GM19351 (cell line): ENCODE data around the gene MDGA2.
"Not testable (repeated sequence)": the region's sequence is repeated elsewhere in the genome, so short reads cannot be mapped to it uniquely, and the experiment has no call there.

Experiments
- ATAC-seq: cut with Tn5 transposase; IDR thresholded peaks from one replicate; pipeline ENCODE4 v1.9.1; 2021; ENCODE audit warnings: mild to moderate bottlenecking, moderate library complexity; ENCODE audit not compliant: unreplicated experiment

MDGA2 gene

DNA sequence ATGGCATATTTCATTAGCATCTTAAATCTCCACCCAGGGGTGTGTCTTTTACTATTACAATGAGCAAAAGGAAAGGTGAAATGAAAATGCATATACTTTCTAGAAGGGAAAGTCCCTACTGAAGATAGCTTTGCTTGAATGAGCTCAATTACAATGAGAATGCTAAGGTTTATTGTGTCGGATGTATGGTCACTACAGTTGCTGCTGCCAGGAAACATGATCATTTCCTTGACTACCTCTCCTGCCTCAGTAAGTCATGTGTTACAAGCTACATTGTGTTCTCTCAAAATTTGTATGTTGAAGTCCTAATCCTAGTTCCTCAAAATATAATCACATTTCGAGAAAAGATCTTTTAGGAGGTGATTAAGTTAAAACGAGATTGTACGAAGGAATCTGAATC is 322.2 kb downstream of the MDGA2 start:
- ATAC-seq = no peak

DNA sequence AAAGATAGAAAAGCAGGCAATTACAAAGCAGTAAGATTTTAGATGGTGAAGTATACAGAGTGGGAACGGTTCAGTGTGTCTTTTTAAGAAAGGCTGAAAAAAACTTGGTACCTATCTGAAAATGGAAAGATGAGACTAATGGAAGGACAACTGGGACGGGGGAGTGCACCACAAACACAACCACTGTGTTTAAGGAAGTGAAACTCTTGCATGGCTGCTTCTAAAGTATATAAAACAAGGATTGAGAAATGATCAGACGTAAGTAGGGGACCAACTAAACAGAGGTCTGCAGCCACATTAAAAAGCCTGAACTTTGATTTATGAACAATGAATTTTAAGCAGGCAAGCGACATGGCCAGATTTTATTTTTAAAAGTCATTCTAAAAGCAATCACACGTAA is 328.6 kb downstream of the MDGA2 start:
- ATAC-seq = no peak

DNA sequence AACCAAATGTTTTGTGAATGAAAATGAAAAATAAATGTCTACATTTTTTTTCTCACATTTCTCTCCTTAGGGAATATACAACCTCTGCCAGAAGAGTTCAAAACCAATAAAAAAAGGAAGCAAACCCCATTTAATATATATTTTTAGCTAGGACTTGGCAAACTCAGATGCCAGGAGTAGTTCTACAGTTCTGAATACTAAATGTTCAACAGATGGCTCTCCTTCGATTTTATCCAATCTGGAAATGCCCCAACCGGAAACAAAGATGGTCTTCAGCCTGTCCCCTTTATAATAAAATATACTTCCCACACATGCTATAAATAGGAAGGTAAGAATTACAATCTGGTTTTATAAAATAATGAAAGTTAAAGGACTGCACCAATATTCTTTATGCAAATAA is 330.4 kb downstream of the MDGA2 start:
- no peak for ATAC-seq

DNA sequence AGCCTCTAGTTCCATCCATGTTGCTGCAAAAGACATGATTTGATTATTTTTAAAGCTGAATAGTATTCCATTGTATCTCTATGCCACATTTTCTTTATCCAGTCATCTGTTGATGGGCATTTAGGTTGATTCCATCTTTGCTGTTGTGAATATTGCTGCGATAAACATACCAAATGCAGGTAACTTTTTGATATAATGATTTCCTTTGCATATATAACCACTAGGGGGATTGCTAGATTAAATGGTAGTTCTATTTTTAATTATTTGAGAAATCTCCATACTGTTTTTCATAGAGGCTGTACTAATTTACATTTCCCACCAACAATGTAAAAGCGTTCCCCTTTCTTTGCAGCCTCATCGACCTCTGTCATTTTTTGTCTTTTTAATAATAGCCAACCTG is 342.5 kb downstream of the MDGA2 start:
- no peak for ATAC-seq

DNA sequence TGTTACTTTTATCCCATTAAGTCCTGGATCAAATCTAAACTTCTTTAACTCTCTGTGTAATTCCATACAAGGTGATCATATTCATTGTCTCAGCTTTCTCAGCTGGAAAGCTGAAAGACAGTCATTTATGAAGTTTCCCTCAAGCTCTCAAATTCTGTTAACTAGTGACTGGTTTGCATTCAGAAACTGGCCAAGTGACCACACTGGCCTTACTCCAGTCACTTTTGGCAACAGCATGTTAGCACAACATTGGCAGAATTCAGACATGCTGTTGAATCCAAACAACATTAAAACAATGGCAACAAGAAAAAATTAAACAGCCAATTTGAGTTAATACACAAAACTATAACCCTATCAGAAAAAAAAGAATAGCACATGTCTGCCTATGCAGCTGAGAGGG is 343.3 kb downstream of the MDGA2 start:
- ATAC-seq = no peak

DNA sequence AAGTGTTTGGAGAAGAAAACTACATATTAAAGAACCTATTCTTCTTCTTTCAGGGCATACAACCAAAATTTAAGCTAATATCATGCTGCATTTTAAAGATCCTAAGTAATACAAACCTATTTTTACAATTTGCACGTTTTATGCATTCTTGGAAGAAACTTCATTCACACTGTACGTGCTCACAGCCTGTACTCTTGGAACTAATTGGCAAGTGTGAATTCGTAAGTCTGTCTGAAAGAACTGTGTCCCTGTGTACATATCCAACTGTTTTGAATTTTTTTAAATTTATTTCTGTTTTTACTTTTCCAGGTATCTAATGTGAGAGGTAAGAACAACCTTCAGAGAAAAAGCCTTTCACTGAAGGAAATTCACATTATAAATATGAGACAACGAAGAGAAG is 347.0 kb downstream of the MDGA2 start:
- ATAC-seq = no peak

DNA sequence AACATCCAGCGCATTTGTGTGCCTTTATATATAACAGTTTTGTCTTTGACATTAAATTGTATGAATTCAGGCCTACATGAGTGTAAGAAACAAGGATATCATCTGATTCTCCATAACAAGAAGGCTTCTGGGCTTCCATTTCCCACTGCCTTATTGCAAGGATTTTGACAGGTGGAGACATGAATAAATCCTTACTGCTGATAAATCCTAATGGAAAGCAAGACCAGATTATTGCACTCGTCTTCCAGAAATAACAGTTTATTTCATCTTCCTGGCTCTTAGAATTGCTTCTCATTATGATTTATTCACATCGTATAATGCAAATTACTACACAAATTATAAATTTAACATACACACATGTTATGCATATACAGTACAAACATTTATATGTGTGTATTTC is 348.1 kb downstream of the MDGA2 start:
- no peak for ATAC-seq

DNA sequence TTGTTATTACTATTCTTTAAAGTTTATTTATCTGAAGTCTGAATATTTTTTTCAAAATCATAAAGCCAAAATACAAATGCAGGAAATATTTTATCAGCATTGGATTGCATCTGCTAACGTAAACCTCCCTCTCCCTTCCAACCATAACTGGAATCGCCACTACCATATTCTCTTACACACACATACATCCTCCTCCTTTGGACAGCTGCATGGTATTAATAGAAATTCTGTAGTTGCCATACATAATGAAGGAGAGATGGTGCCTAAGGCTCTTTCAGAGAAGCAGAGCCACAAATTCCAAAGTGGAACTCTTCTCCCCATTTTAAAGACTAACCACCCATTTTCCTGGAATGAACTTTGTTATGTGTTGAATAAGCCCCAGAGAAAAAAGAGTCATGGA is 352.7 kb downstream of the MDGA2 start:
- no peak for ATAC-seq

DNA sequence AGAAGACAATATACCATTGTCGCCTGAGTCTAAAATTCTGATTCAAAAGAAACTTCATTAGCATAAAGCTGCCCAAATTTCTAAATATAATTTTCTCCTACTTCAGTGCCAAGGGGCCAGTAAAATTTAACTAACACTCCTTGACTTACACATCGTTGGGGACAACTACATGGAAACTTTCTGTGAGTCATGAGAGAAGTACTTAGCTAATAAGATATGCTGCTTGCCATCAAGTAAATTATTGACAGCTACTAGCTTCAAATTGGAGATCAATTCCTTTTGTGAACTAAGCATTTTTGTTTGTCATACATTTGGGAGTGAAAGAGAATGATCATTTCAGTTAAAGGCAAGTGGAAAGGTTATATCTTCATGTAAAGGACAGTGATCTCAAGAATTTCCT is 373.3 kb downstream of the MDGA2 start:
- ATAC-seq = no peak

DNA sequence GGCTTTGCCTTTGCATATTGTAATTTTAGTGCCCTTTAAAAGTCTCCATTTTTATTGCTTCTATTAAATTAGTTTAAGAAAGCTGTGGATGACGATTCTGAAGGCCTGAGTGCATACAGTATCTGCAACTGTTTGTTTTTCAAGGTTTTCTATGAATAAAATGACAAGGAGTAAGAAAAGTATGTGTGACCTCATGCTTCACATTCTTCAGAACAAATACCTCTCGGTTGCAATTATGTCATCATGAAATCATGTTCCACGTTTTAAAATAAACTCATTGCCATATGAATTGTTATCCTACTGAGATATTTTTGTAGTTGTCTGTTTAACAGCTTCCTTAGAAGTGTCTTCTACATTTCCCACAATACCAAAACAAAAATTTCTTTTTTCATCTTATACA is 374.6 kb downstream of the MDGA2 start:
- no peak for ATAC-seq

DNA sequence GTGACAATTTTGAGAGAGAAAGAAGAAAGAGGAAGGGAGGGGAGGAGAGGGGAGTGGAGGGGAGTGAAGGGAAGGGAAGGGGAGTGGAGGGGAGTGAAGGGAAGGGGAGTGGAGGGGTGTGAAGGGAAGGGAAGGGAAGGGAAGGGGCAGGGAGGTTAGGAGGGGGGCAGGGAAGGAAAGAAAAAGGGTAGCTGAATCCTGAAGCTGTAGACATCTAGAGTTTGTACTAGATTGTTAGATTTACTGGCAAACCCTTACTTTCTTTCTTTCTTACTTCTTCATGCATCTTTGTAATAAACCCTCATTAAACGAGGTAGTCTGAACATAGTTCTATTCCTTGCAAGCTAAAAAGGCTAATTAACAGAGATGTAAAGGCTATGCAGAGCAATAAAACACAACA is 378.0 kb downstream of the MDGA2 start:
- ATAC-seq = no peak

DNA sequence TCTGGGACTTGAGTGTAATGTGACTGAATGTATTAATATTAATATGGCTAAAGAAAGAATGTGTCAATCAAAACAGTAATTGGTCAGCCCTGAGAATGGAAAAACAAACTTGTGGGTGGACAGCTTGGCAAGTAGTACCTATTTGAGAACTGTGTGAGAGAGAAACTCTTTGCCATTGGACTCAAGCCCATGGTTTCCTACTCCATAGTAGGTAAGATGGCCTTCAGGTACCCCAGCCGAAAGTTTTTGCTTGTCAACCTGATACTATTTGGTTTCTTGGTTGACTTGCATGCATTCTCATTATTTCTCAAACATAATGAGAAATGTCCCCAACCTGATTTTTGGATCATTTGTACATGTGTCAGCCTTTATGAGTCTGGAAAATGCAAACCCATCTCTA is 391.1 kb downstream of the MDGA2 start:
- no peak for ATAC-seq

DNA sequence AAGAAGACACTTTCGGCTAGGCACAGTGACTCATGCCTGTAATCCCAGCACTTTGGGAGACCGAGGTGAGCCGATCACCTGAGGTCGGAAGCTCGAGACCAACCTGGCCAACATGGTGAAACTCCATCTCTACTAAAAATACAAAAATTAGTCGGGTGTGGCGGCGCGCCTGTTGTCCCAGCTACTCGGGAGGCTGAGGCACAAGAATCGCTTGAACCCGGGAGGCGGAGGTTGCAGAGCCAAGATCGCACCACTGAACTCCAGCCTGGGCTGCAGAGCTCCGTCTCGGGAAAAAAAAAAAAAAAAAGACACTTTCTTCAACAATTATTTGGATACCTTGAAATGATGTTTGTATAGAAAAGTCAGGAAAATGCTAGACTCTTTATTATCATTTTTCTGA is 393.6 kb downstream of the MDGA2 start:
- ATAC-seq = not testable (repeated sequence)

DNA sequence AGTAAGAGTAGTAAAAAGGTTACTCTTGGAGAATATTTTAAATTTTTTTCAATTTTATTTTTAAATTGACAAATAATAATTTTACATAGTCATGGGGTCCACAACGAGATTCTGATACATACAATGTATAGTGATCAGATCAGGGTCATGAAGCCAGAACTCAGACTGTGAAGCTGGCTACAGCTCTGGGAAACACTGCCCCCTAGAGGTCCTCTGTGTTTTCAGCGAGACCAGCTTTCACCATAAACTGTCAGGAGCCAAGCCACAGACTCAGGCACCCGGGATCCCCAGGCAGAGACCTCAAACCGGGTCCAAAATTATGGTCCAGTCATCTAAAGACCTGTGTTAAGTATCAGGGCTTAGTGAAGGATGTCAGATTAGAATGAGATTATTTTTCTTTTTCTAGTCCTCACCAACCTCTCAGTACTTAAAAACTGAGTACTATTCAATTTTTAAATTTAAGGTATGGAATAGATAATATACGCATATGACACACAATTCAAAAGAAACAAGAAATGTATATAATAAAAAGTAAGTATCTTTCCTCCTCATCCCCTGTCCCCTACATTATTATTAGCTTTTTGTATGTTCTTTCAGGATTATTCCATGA is 397.1 kb downstream of the MDGA2 start:
- ATAC-seq = peak; percentile 86

DNA sequence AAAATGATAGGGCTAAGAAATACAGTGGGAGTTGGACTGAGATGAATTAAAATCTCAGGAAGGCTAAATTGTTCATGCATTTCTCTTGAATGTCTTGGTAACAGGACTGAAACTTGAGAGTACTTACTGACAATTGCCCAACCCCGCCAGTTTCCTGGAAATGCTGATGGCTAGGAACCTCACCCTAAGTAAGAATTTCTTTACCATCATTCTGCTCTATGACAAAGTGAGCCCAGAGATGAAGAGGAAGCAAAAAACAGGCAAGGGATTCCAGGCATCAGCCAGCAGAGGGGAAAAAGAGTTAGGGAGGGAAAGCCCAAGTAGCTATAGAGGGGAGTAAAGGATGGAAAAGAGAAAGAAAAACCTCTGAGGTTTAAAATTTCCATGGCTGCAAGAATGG is 397.7 kb downstream of the MDGA2 start:
- ATAC-seq = no peak

DNA sequence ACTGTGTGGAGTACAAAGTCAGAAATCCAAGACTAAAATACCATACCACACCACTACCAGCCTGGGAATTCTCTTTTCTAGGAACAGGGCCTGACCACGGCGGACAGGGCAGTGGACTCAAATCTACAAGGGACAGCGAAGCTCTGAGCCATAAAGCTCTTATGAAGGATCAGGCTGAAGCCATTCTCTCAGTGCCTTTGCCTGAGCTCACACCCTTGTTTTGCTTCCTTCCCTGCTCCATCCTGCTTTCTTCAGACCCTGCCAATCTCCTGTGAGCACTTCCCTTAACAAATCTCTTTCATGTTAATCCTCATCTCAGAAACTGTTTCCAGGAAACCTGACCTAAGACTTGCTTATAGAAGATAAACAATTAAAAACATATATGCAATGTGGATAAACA is 398.5 kb downstream of the MDGA2 start:
- ATAC-seq = no peak

DNA sequence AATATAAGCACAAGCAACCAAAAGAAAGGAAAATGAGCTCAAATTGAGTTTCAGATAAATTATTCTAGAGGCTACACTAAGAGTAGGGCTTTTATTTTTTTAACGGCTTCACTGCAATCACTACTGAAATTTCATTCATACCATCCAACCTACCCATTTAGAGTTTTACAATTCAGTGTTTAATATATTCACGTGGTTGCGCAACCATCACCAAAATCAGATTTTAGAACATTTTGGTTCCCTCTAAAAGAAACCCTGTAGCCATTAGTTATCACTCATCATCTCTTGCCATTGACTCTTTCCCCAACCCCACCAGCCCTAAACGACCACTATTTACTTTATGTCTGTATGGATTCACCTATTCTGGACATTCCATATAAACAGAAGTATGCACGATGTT is 401.5 kb downstream of the MDGA2 start:
- no peak for ATAC-seq

DNA sequence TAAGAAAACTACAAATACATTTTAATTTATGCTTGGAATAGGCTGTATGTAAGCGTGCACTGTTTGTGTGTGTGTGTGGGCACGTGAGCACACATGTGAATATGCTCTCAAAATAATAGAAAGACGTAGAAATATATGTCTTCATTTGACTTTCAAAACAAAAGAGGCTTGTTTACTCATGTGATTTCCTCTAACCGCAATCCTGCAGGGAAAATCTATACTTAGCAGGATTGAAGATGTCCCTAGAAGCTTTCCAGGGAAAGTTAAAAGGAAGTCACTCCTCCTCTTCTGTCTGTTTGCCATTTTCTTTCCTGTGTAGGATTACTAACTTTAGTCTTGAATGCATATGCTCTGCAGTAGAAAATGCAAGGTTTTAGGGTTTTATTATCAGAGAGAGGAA is 404.7 kb downstream of the MDGA2 start:
- ATAC-seq = no peak

DNA sequence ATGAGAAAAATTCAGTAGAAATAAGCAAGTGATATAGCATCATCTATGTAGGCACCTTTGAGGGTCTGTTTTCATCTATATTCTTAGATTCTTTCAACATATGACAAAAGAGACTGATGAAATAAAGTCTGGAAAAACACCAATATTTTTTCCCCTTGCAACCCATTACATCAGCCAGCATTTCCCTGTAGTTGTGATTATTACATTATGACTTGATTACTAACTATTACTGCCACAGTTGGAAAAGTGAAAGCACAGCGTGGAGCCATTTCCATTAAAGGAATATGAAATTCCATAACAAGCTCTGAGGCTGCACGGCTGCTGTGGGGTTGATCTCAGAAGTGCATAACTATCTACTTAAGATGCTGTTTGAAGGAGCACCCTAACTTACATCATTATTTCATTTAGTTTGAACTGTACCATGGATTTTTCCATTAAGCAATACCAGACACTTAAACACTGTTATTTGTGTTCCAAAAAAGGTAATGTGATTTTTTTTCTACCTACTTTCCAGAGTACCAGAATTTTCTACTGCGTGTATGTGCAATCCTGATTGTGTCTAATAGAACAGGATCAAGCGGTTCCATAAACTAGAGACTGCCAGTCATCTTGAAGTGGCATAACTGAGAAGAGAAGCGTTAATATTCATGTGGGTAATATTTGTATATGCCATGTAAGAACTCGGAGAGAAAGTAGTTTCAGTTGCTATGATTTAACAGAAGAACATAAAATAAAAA is 405.5 kb downstream of the MDGA2 start:
- ATAC-seq = no peak

DNA sequence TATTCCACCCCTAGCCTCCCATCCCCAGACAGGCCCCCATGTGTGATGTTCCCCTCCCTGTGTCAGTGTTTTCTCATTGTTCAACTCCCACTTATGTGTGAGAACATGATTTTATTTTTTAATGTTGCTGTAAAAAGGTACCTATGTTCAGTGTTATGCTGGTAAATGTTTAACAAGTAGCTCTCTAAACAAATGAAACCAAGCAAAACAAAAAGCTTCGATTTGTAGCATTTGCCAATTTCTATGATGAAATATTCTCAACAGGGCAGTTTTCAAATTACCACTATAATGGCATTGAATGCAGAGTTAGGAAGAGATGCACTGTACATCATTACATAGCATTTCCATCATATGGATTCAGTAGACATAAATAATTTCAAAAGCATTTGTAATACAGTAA is 410.6 kb downstream of the MDGA2 start:
- ATAC-seq = no peak

DNA sequence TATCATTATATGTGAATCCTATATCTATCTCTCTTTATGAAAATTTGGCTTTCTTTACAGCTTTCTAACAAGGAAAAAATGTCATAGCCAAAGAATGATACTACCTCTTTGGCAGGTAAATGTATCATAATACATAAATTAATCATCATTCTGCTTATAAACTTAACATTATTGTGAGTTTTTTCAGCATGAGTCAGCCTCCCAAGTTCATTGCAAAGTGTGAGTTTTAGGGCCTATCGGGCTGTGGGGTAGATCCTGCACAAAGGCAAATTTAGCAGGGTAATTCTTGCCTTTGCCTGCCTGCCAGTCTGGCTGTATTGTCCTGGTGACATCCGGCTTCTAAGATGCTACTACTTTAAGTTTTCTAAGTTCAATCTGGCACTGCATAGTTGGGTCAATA is 412.6 kb downstream of the MDGA2 start:
- ATAC-seq = no peak

DNA sequence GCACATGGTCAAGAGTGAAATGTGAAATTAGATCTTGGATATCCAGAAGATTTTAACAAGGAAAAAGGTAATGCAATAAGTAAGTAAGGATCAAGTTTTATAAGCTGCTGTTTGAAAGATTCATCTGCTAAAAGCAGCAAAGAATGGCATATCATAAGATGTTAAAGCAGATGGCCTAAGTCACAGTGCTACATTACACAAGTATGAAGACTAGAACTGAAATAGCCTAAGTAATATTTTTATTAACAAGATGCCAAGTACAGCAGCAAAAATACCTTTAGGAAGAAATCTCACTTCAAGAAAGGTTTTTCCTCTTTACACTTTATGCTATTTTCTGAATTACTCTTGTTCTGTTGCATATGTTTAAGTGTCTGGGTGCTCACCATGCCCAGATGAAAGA is 414.1 kb downstream of the MDGA2 start:
- no peak for ATAC-seq

DNA sequence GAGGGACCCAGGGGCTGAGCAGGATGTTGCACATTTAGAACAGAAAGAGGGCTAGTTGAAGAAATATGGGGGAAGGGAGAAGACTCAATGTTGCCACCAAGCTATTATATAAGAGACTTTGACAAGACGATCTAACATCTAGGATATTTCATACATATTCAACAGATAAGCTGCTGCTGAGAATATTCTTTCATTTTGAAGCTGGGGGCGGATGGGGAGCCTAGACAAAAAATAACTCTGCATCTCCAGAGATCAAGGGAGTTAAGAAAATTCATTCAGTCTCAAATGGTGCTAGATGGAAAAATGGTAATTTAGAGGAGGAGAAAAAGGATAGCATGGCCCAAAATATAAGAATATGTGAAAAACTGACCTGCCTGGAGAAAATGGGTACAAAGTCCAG is 415.6 kb downstream of the MDGA2 start:
- no peak for ATAC-seq
